HT1080 (cell line): Measurements from ENCODE around the gene NHLH2. TPM values are rescaled to one million over a fixed set of nuclear protein-coding genes. Genes with fewer than 3 reads are reported as not detected.
A peak's percentile ranks its signal among the peaks of the same experiment; 100 is the strongest.

Experiments used
- DNase-seq: peaks from one replicate; pipeline ENCODE4 v3.0.0-alpha.2; 2015; ENCODE audit warnings: low read depth
- total RNA-seq: library from RNA; depleted of rRNA; stranded (reverse); fragments of >200 nt; shearing (Covaris generic); gene quantifications from 2 replicates; pipeline ENCODE4 v1.2.3, GENCODE V29; 2014; rRNA removed

The NHLH2 gene
- total RNA-seq, 1 experiment from 2014 or later = not detected

- DNase-seq = no peak
These were observed 35.3 kb downstream of the NHLH2 start for GRCh38 chr1:115805597-115805996.

- DNase-seq = no peak
These were observed 38.5 kb downstream of the NHLH2 start for GRCh38 chr1:115802416-115802815.

DNA sequence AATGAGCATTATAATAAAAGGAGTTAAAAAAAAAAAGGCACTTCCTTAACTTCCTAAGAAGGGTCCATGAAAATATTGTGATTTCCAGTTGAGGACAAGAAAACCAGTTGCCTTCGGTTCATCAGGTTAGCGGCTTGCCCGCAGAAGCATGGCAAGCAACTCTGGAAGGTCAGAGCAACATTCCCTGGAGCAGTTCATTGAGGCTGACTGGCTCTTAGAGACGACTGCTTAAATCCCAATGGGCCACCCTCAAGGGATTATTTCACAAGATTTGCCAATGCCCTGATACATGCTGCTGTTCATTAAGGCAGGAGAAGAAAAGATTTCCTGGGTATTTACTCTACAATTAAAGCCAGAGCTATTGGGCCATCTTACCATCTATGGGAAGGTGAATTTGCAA, 43.4 kb downstream of the NHLH2 start:
- no peak for DNase-seq

GRCh38 chr1:115796897-115797296, 44.0 kb downstream of the NHLH2 start:
- DNase-seq = no peak

DNA sequence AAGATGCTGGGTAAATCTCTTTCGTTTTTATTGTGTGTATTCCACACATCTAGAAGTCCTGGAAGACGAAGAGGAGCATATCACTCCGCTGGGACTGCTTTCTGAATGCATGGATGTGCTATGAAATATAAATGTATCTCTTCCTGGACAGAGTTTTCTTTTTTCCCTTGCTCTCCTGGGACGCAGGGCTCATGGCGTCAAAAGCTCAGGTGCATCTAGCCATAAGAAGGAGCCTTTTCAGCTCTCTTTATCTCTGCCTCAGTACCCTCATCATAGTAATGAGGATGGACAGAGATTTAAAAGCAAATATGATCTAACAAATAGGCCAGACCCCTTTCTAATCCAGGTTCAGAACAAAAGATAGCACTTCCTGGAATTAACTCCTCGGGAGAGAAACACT, 44.9 kb downstream of the NHLH2 start:
- no peak for DNase-seq

DNA sequence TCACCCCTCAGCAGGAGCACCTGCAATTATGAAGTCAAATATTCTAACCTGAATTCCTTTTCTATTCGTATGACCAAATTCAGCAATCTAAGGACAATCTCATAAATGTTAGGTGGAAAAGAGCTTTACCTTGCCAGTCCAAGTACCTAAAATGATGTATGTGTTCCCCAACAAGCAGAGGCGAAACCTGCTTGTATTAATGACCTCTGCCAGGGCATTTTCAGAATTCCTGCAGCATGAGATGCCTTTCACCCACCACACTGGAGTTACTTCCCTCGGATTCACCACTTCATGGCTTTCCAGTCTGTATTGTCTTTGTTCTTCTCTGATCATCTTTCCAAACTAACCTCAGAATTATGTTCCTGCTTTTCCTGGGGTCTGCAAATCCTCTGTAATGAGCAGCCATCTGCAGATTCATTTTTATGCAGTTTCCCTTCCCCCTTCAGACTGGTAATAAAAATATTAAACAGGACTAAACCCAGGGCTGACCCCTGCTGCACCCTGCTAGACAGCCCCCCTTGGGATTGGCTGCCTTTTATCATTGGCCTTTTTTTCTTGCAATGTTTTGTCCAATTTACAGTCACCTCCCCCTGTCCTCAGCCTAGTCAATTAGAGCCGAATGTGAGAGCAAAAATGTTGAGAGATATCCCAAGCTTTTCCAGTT, 45.8 kb downstream of the NHLH2 start:
- no peak for DNase-seq

DNA sequence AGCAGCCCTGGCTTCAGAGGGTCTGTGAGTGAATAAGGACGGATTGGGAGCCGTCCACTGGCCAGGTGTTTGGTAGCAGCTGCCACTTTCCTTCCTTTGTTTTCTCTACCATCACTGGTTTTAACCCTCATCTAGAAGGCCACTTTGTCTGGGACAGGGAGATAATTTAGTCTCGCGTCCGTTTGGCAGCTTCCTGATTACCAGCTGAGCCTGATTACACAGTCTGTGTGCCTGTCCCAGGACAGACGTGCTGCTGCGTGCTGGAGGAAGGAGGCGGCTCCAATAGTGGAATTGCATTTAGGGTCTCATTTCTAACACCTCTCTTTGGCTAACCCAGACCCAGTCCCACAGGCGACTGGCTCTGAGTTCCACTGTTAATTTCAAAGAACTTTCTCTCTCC, 47.8 kb downstream of the NHLH2 start:
- DNase-seq = no peak

DNA sequence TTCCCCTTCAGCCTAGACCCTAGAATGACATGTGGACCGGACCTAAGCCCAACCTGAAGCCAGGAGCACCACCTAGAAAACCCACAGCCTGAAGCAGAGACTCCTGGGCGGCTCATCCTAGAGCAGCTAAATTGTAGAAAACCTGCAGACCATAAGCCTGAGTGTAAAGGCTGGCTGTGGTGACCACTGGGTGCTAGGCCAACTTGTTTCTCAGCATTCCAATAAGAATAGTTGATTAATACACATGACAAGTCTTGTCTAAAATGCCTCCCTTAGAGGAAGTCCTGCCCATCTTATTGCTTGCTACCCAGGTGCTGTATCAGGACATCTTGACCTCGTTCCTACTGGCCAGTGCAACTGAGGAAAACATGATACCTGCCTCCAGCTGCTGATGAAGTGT, 49.1 kb downstream of the NHLH2 start:
- no peak for DNase-seq

DNA sequence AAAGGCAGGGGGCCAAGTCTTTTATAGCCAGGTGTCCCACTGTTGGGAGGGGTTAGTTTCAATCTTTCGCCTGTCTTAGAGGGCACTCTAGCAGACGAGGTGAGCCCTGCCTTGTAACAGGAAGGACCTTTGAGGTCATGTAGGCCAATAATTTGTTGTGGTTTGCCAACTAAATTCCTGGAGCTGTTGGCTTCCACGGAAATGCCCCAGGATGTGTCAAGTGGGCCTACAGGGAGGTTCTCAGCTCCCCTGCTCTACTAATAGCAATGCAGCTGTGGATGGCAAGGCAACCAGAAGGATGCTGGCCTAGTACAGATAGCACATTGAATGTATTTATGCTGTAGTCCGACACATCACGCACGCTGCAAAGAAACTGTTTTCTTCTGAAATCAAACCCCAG, 50.1 kb downstream of the NHLH2 start:
- DNase-seq = peak; percentile 35

DNA sequence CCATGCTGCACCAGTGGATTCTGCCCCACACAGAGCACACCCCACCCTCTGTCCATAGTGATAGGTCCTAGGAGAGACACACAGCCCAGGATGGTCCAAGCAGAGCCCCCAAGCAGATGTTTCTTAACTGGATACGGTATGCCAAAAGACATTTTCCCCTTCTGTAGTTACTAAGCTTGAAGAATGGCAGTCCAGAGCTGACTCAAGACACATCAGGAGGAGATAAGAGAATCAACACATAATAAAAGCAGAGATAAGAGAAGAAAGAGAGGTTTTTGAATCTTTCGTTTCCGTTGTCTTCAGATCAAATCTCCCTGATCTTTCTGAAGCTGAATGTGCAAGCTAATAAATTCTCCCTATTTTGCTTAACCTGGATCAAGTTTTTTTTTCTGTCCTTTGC, 50.6 kb downstream of the NHLH2 start:
- DNase-seq = no peak

Other genes with a start within 250 kb of the NHLH2 start
- gene VANGL1, start 199.2 kb downstream of the NHLH2 start, total RNA-seq = 20.0 and 32.4 TPM in 2 replicates
- gene CASQ2, start 72.4 kb downstream of the NHLH2 start, total RNA-seq = not detected in 2 replicates
- gene SLC22A15, start 135.4 kb upstream of the NHLH2 start, total RNA-seq = 1.6 and 3.2 TPM in 2 replicates